Measurements from ENCODE around the gene TPPP3. TPM values are rescaled to one million over a fixed set of nuclear protein-coding genes. Genes with fewer than 3 reads are reported as not detected.
"Not testable (repeated sequence)": the region's sequence is repeated elsewhere in the genome, so short reads cannot be mapped to it uniquely, and the experiment has no call there.

TPPP3 gene
- total RNA-seq, 2 donors from 2014 or later: 0.64 to 0.73 TPM

GRCh38 chr16:67370661-67371060 lies 22.6 kb downstream of the TPPP3 start:
- H3K36me3 Mint-ChIP-seq (ENCODE audit: low read depth): no peaks in the 10 kb centered on the region
- TF ChIP-seq, protein P1, sequence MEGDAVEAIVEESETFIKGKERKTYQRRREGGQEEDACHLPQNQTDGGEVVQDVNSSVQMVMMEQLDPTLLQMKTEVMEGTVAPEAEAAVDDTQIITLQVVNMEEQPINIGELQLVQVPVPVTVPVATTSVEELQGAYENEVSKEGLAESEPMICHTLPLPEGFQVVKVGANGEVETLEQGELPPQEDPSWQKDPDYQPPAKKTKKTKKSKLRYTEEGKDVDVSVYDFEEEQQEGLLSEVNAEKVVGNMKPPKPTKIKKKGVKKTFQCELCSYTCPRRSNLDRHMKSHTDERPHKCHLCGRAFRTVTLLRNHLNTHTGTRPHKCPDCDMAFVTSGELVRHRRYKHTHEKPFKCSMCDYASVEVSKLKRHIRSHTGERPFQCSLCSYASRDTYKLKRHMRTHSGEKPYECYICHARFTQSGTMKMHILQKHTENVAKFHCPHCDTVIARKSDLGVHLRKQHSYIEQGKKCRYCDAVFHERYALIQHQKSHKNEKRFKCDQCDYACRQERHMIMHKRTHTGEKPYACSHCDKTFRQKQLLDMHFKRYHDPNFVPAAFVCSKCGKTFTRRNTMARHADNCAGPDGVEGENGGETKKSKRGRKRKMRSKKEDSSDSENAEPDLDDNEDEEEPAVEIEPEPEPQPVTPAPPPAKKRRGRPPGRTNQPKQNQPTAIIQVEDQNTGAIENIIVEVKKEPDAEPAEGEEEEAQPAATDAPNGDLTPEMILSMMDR (conservative IDR thresholded peaks at IDR 0.05): no peak

DNA sequence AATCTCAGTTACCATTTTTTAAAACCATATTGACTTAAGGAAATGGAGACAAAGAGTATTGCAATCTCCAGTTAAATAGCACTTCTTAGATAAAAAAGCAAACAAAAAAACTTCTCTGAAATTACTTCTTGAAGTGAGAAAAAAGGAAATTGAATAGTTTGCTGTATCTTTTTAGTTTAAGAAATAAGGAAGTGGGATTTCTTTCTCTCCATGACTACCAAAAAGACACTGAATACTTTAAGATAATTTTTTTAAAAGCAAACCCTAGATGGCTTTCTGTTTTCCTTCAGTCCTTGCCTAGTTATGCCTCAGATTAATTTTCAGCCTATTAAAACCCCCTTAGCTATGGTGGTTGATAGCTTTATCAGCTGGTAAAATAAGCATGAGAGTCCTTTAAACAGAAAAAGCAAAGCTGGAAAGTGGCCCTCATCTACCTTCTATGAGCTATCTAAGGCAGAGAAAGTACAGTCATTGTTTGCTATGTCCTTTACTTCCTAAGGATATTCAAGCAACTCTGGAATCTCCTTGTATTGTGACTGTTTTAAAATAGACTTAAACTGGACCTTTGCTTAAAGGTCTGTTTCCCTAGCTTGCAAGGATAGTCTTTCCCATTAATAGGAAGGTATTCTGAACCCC lies 28.6 kb downstream of the TPPP3 start:
- Histone ChIP-seq H3K4me3 (ENCODE audit: low read length) (peak overlapping the region; percentile 11), H3K4me1 (ENCODE audit: control insufficient read depth, insufficient read depth, low read length) (peaks cover 5% of the 10 kb centered on the region), H3K9me3 (ENCODE audit: control insufficient read depth, low read length) (no peaks in the 10 kb centered on the region), H3K27me3 (ENCODE audit: control insufficient read depth, insufficient read depth, low read length, poor library complexity, severe bottlenecking) (peaks cover 12% of the 10 kb centered on the region), H3K27ac (ENCODE audit: low read depth, low read length) (no peak overlapping the region), H3K36me3 (ENCODE audit: control insufficient read depth, insufficient read depth, low read length) (no peaks in the 10 kb centered on the region), H3K9ac (ENCODE audit: extremely low read depth, low read length, poor library complexity, severe bottlenecking) (no peak overlapping the region)
- no peak for DNase-seq
- Mint-ChIP-seq H3K4me1 (peaks cover 18% of the 10 kb centered on the region), H3K4me3 (no peak overlapping the region), H3K27me3 (ENCODE audit: insufficient read depth) (peaks cover 12% of the 10 kb centered on the region), H3K9me3 (no peaks in the 10 kb centered on the region), H3K36me3 (ENCODE audit: low read depth) (no peaks in the 10 kb centered on the region), H3K27ac (no peak overlapping the region)
- TF ChIP-seq, protein P1 (conservative IDR thresholded peaks at IDR 0.05): no peak

More at GRCh38 chr16:67370661-67371060, 22.6 kb downstream of the TPPP3 start:
- Histone ChIP-seq H3K9me3 (ENCODE audit: control insufficient read depth, low read length) (no peaks in the 10 kb centered on the region), H3K36me3 (ENCODE audit: control insufficient read depth, insufficient read depth, low read length) (no peaks in the 10 kb centered on the region), H3K27ac (ENCODE audit: low read depth, low read length) (no peak overlapping the region), H3K4me1 (ENCODE audit: control insufficient read depth, insufficient read depth, low read length) (no peaks in the 10 kb centered on the region), H3K9ac (ENCODE audit: extremely low read depth, low read length, poor library complexity, severe bottlenecking) (no peak overlapping the region), H3K27me3 (ENCODE audit: control insufficient read depth, insufficient read depth, low read length, poor library complexity, severe bottlenecking) (peaks cover 22% of the 10 kb centered on the region), H3K4me3 (ENCODE audit: low read length) (no peak overlapping the region)
- no peak for DNase-seq
- no peaks in the 10 kb centered on the region for H3K9me3 Mint-ChIP-seq
- H3K27ac Mint-ChIP-seq: no peak overlapping the region
- peaks cover 5% of the 10 kb centered on the region for H3K27me3 Mint-ChIP-seq (ENCODE audit: insufficient read depth)
- H3K4me3 Mint-ChIP-seq: no peak overlapping the region
- 88 to 92% methylated on average over 2 to 4 of the region's 4 CpGs for WGBS, 2 experiments (ENCODE audit: insufficient coverage in 1 of 2, insufficient read length in 1 of 2)
- no peaks in the 10 kb centered on the region for H3K4me1 Mint-ChIP-seq

GRCh38 chr16:67361038-67361437 lies 32.3 kb downstream of the TPPP3 start:
- WGBS, 2 experiments (ENCODE audit: insufficient coverage in 1 of 2, insufficient read length in 1 of 2): 89 to 95% methylated on average over 2 to 3 of the region's 3 CpGs
- Mint-ChIP-seq H3K9me3 (no peaks in the 10 kb centered on the region), H3K4me3 (no peak overlapping the region), H3K4me1 (peaks cover 26% of the 10 kb centered on the region), H3K27ac (no peak overlapping the region), H3K36me3 (ENCODE audit: low read depth) (no peaks in the 10 kb centered on the region), H3K27me3 (ENCODE audit: insufficient read depth) (peaks cover 7% of the 10 kb centered on the region)
- TF ChIP-seq, protein P1 (conservative IDR thresholded peaks at IDR 0.05): no peak
- H3K27ac ChIP-seq (ENCODE audit: low read depth, low read length): no peak overlapping the region
- H3K4me3 ChIP-seq (ENCODE audit: low read length): no peak overlapping the region
- H3K4me1 ChIP-seq (ENCODE audit: control insufficient read depth, insufficient read depth, low read length): peaks cover 12% of the 10 kb centered on the region
- H3K9ac ChIP-seq (ENCODE audit: extremely low read depth, low read length, poor library complexity, severe bottlenecking): no peak overlapping the region
- H3K36me3 ChIP-seq (ENCODE audit: control insufficient read depth, insufficient read depth, low read length): no peaks in the 10 kb centered on the region
- no peaks in the 10 kb centered on the region for H3K27me3 ChIP-seq (ENCODE audit: control insufficient read depth, insufficient read depth, low read length, poor library complexity, severe bottlenecking)
- no peak for DNase-seq
- no peaks in the 10 kb centered on the region for H3K9me3 ChIP-seq (ENCODE audit: control insufficient read depth, low read length)

DNA sequence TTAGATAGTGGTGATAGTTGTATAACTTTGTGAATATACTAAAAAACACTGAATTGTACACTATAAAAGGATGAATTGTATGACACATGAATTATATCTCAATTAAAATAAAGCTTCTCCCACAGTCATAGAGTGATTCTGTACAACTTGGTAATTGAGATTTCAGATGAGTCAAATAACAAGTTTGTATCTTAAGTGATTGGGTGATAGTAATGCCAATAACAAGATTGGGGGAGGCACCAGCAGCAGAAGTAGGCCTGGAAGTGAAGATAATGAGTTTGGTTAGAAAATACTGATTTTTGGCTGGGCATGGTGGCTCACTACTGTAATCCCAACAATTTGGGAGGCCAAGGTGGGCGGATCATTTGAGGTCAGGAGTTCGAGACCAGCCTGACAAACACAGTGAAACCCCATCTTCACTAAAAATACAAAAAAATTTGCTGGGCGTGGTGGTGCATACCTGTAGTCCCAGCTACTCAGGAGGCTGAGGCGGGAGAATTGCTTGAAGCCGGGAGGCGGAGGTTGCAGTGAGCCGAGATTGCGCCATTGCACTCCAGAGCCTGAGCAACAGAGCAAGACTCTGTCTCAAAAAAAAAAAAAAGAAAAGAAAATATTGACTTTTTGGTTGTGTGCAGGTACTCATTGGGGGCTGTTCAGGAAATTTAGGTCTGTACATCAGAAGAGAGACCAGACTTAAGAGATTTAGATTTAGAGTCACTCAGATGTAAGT lies 33.6 kb downstream of the TPPP3 start:
- not testable (repeated sequence) for H3K36me3 ChIP-seq (ENCODE audit: control insufficient read depth, insufficient read depth, low read length); H3K9me3 ChIP-seq (ENCODE audit: control insufficient read depth, low read length); H3K4me3 ChIP-seq (ENCODE audit: low read length); H3K27me3 ChIP-seq (ENCODE audit: control insufficient read depth, insufficient read depth, low read length, poor library complexity, severe bottlenecking); H3K9me3 Mint-ChIP-seq; DNase-seq; H3K4me3 Mint-ChIP-seq; H3K36me3 Mint-ChIP-seq (ENCODE audit: low read depth); H3K9ac ChIP-seq (ENCODE audit: extremely low read depth, low read length, poor library complexity, severe bottlenecking); H3K27ac ChIP-seq (ENCODE audit: low read depth, low read length); H3K27me3 Mint-ChIP-seq (ENCODE audit: insufficient read depth); H3K27ac Mint-ChIP-seq
- H3K4me1 ChIP-seq (ENCODE audit: control insufficient read depth, insufficient read depth, low read length): peaks cover 12% of the 10 kb centered on the region
- WGBS, 2 experiments (ENCODE audit: insufficient coverage in 1 of 2, insufficient read length in 1 of 2): 89 to 92% methylated on average over 8 of the region's 8 CpGs
- H3K4me1 Mint-ChIP-seq: peaks cover 19% of the 10 kb centered on the region

All from endodermal cell (in vitro differentiated cells).